Epidermal melanocyte (primary cell): Measurements from ENCODE around the gene EXOC4.

Experiments
- DNase-seq: peaks from one replicate; pipeline ENCODE4 v3.0.0; 2011; ENCODE audit warnings: low spot score; ENCODE audit not compliant: insufficient read length

Gene EXOC4

GRCh38 chr7:133664528-133664927 lies 411.6 kb downstream of the EXOC4 start:
- no peak for DNase-seq

- no peak for DNase-seq
These were observed 415.6 kb downstream of the EXOC4 start for GRCh38 chr7:133668296-133669060.

GRCh38 chr7:133669061-133669455 lies 416.2 kb downstream of the EXOC4 start:
- no peak for DNase-seq

- DNase-seq = no peak
These were observed 417.4 kb downstream of the EXOC4 start for GRCh38 chr7:133670250-133670649.

- no peak for DNase-seq
These were observed 420.0 kb downstream of the EXOC4 start for GRCh38 chr7:133672866-133673265.

- no peak for DNase-seq
These were observed 421.3 kb downstream of the EXOC4 start for GRCh38 chr7:133674079-133674763.

- DNase-seq = no peak
These were observed 422.8 kb downstream of the EXOC4 start for GRCh38 chr7:133675510-133676218.

- DNase-seq = no peak
These were observed 424.0 kb downstream of the EXOC4 start for GRCh38 chr7:133676805-133677370.

GRCh38 chr7:133678137-133678814 lies 425.4 kb downstream of the EXOC4 start:
- no peak for DNase-seq

- no peak for DNase-seq
These were observed 427.1 kb downstream of the EXOC4 start for GRCh38 chr7:133679977-133680376.

- DNase-seq = no peak
These were observed 428.7 kb downstream of the EXOC4 start for GRCh38 chr7:133681529-133681928.

GRCh38 chr7:133682364-133683181 lies 429.7 kb downstream of the EXOC4 start:
- no peak for DNase-seq

GRCh38 chr7:133683182-133683454 lies 430.2 kb downstream of the EXOC4 start:
- no peak for DNase-seq

GRCh38 chr7:133688483-133689239 lies 435.8 kb downstream of the EXOC4 start:
- DNase-seq = no peak

GRCh38 chr7:133690740-133691139 lies 437.9 kb downstream of the EXOC4 start:
- no peak for DNase-seq

- DNase-seq = no peak
These were observed 439.1 kb downstream of the EXOC4 start for GRCh38 chr7:133691727-133692610.

- DNase-seq = no peak
These were observed 440.4 kb downstream of the EXOC4 start for GRCh38 chr7:133693281-133693680.

- no peak for DNase-seq
These were observed 443.2 kb downstream of the EXOC4 start for GRCh38 chr7:133696056-133696455.

- no peak for DNase-seq
These were observed 444.7 kb downstream of the EXOC4 start for GRCh38 chr7:133697585-133697984.
